Endothelial cell of umbilical vein (primary cell): ENCODE results near the gene TAF13. TPM values are rescaled to one million over a fixed set of nuclear protein-coding genes. Genes with fewer than 3 reads are reported as not detected.

Experiments
- BruUV-seq: library from RNA; stranded (reverse); fragments of 400-500 nt; replicated peaks from 2 replicates; lab custom pipeline; 2021; lab: Mats Ljungman, UMichigan
- CTCF ChIA-PET: fragments of 300-600, 350-600 bp; sonication (Branson Sonifier 250); formaldehyde crosslinking; loops from one replicate; lab custom pipeline; 2021; ENCODE audit warnings: antibody characterized with exemption, inconsistent platforms; lab: Charles Lee
- POLR2A ChIA-PET: fragments of 300-600, 350-600 bp; sonication (Branson Sonifier 250); formaldehyde crosslinking; loops from one replicate; lab custom pipeline; 2021; ENCODE audit warnings: antibody characterized with exemption, inconsistent platforms; lab: Charles Lee
- DNase-seq: peaks from one replicate; pipeline ENCODE4 v3.0.0-alpha.2; 2011; ENCODE audit warnings: low read depth, low spot score
- FAIRE-seq: peaks from 2 replicates; lab custom pipeline; 2011; peaks lifted over from hg19 to GRCh38; lab: Jason Lieb, UNC
- H2AFZ ChIP-seq: 2 replicates; pipeline ENCODE4 v1.6.0; 2012; ENCODE audit warnings: low read depth, low read length, control low read depth, inconsistent platforms
- H3K27ac ChIP-seq: 2 replicates; pipeline ENCODE4 v1.5.1; 2011; ENCODE audit warnings: low read depth, mild to moderate bottlenecking, control low read depth, low read length, moderate library complexity; ENCODE audit not compliant: insufficient read depth
- H3K27me3 ChIP-seq, 2 experiments: 2 replicates each; pipeline versions ENCODE4 v1.6.0 to v1.6.1; 2011; ENCODE audit warnings: low read length in 2 of 2, mixed read lengths in 1 of 2; ENCODE audit not compliant: control insufficient read depth in 2 of 2, insufficient read depth in 2 of 2
- H3K36me3 ChIP-seq, 2 experiments: 2 replicates in 1 of 2; 3 replicates in 1 of 2; pipeline ENCODE4 v1.5.1; 2011; ENCODE audit warnings: low read length in 2 of 2, mild to moderate bottlenecking in 1 of 2, moderate library complexity in 1 of 2; ENCODE audit not compliant: control insufficient read depth in 2 of 2, insufficient read depth in 2 of 2; ENCODE audit errors: extremely low read depth in 1 of 2
- H3K4me1 ChIP-seq: 3 replicates; pipeline ENCODE4 v1.5.1; 2011; ENCODE audit warnings: mild to moderate bottlenecking, low read length; ENCODE audit not compliant: control insufficient read depth, insufficient read depth; ENCODE audit errors: extremely low read depth
- H3K4me2 ChIP-seq: 2 replicates; pipeline ENCODE4 v1.6.1; 2011; ENCODE audit warnings: low read length, control low read depth, mixed read lengths; ENCODE audit not compliant: insufficient read depth
- H3K4me3 ChIP-seq, 3 experiments: fragments of 200-600 bp in 1 of 3; sonication (generic), shearing (Covaris generic) in 1 of 3; replicated peaks in 1 of 3; 2 replicates each; pipeline ENCODE4 v1.5.1; 2011 to 2016; ENCODE audit warnings: control low read depth in 3 of 3, low read length in 3 of 3, mild to moderate bottlenecking in 2 of 3, inconsistent platforms in 1 of 3, low read depth in 1 of 3, moderate library complexity in 1 of 3; ENCODE audit not compliant: insufficient read depth in 1 of 3
- H3K79me2 ChIP-seq: 2 replicates; pipeline ENCODE4 v1.6.0; 2012; ENCODE audit warnings: low read length, inconsistent platforms; ENCODE audit not compliant: control insufficient read depth, insufficient read depth
- H3K9ac ChIP-seq: replicated peaks from 2 replicates; pipeline ENCODE3; 2011; ENCODE audit warnings: low read length, control low read depth; ENCODE audit not compliant: insufficient read depth; ENCODE audit errors: extremely low read depth
- H3K9me1 ChIP-seq: replicated peaks from 3 replicates; pipeline ENCODE4 v1.6.0; 2011; ENCODE audit warnings: mild to moderate bottlenecking, low read length; ENCODE audit not compliant: control insufficient read depth, insufficient read depth; ENCODE audit errors: extremely low read depth
- H3K9me3 ChIP-seq: replicated peaks from 2 replicates; pipeline ENCODE4 v1.5.1; 2012; ENCODE audit warnings: low read length, inconsistent platforms; ENCODE audit not compliant: control insufficient read depth, insufficient read depth
- H4K20me1 ChIP-seq: replicated peaks from 2 replicates; pipeline ENCODE3; 2011; ENCODE audit warnings: mild to moderate bottlenecking, low read length; ENCODE audit not compliant: control insufficient read depth, insufficient read depth; ENCODE audit errors: extremely low read depth
- EZH2 ChIP-seq: IDR thresholded peaks from 2 replicates; pipeline ENCODE4 v1.6.1; 2012; ENCODE audit warnings: borderline replicate concordance, low read depth, mild to moderate bottlenecking, moderate library complexity, low read length, inconsistent platforms; ENCODE audit not compliant: severe bottlenecking
- FOS ChIP-seq: IDR thresholded peaks from 2 replicates; pipeline ENCODE4 v1.6.1; 2011; ENCODE audit warnings: mild to moderate bottlenecking, low read length, moderate library complexity, borderline replicate concordance; ENCODE audit not compliant: insufficient read depth
- GATA2 ChIP-seq: IDR thresholded peaks from 2 replicates; pipeline ENCODE4 v1.7.0; 2011; ENCODE audit warnings: low read depth, mild to moderate bottlenecking, moderate library complexity, mixed read lengths, low read length; ENCODE audit not compliant: insufficient read length, insufficient read depth
- JUN ChIP-seq: IDR thresholded peaks from 2 replicates; pipeline ENCODE4 v1.6.1; 2011; ENCODE audit warnings: borderline replicate concordance, low read depth; ENCODE audit not compliant: insufficient read length, insufficient read depth
- MYC ChIP-seq: IDR thresholded peaks from one replicate; pipeline ENCODE4 v1.6.1; 2011; ENCODE audit warnings: mild to moderate bottlenecking, low read depth, low read length
- POLR2A ChIP-seq: IDR thresholded peaks from 2 replicates; pipeline ENCODE4 v1.6.1; 2012; ENCODE audit warnings: low read depth, mild to moderate bottlenecking, control low read depth, low read length
- POLR2AphosphoS5 ChIP-seq: IDR thresholded peaks from 2 replicates; pipeline ENCODE4 v1.6.1; 2012; ENCODE audit warnings: low read depth, mild to moderate bottlenecking, control low read depth, low read length, moderate library complexity; ENCODE audit not compliant: insufficient read depth
- dilution Hi-C: fragments of 300-500 bp; cut with MboI; formaldehyde crosslinking; loops from one replicate; pipeline ENCODE4 v1.15.0; 2019; ENCODE audit warnings: low sequenced_read_pairs; ENCODE audit not compliant: extremely low pct_ligation_motif_present
- intact Hi-C: fragments of 100-400 bp; cut with micrococcal nuclease; formaldehyde crosslinking; loops from one replicate; pipeline ENCODE4 v1.10.0; 2022
- polyA plus RNA-seq, 4 experiments: library from polyadenylated mRNA; depleted of rRNA in 3 of 4; stranded (reverse) in 3 of 4; unstranded in 1 of 4; fragments of >200 nt; gene quantifications; 2 replicates each; pipeline versions ENCODE4 v1.2.1 to v1.2.3, GENCODE V29; 2011 to 2012; ENCODE audit warnings: missing spikeins in 1 of 4
- total RNA-seq: library from RNA; stranded (reverse); gene quantifications from 2 replicates; pipeline ENCODE4 v1.2.3, GENCODE V29; 2021
- TF ChIP-seq, protein P1 (sequence below): IDR thresholded peaks from 2 replicates; pipeline ENCODE4 v1.6.1; 2011; ENCODE audit not compliant: insufficient read depth, insufficient read length
- TF ChIP-seq, protein P2 (sequence below), 2 donors: IDR thresholded peaks; 1 replicate in 1 of 2; 2 replicates in 1 of 2; pipeline ENCODE4 v1.5.1; 2011; ENCODE audit warnings: low read length in 2 of 2, mild to moderate bottlenecking in 2 of 2, moderate library complexity in 2 of 2, control low read depth in 1 of 2, inconsistent platforms in 1 of 2, low read depth in 1 of 2; ENCODE audit not compliant: insufficient read depth in 1 of 2; ENCODE audit errors: extremely low read depth in 1 of 2

TAF13 gene
- total and polyA plus RNA-seq, 2 donors (not counting 3 experiments of a cell fraction or from before 2014, with no cell fraction given) = 14.8 to 42.3 TPM

DNA sequence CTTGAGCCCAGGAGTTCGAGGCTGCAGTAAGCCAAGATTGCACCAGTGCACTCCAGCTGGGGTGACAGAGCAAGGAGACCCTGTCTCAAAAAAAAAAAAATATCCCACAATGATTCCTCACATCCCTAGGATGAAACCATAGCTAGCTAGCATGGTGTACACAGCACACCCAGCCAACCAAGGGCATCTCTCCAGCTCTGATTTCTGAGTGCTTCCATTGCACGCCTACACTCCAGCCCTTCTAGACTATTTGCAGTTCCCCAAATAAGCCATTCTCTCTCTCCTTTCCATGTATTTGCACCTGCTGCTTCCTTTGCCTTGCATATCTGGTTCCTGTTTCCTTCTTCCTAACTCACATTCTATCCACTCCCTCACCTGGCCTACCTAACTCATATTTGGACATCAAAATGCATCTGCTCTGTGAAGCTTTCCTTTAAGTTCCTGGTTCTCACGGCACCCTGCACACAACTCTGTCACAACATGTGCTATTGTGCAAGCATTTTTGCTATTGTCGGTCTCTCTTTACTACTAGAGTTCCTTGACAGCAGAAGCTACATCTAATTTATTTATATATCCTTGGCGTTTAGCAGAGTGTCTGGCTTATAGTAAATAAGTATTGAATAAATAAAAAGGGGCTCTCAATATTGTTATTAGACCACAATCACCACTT lies 35.7 kb upstream of the TAF13 start:
- dilution Hi-C loops (no loop called here), intact Hi-C loops (loop anchor here (1.0 to 5.0 kb wide), 8 partner anchors 21 to 287 kb away; partner anchors contain the start of genes CLCC1, TMEM167B and WDR47)
- H3K27ac ChIP-seq = no peak overlapping the region
- BruUV-seq = no TSS peak
- DNase-seq (no peak), FAIRE-seq (no peak)
- ChIA-PET CTCF (interaction anchor here (1.0 to 5.2 kb wide), 8 partner anchors 10 to 284 kb away, joined by 3 to 64 read pairs (median 9); partner anchors contain the start of gene SARS1), POLR2A (interaction anchor here (0.7 kb wide), 1 partner anchor 91 kb away, joined by 3 read pairs; no protein-coding TSS in a partner anchor)
- H3K4me2 ChIP-seq = no peak overlapping the region
- H2AFZ ChIP-seq = no peak overlapping the region
- no peak overlapping the region for H3K4me3 ChIP-seq
- H3K4me1 ChIP-seq = peaks cover 7% of the 10 kb centered on the region
- H3K79me2 ChIP-seq = no peaks in the 10 kb centered on the region
- H3K9me1 ChIP-seq = no peaks in the 10 kb centered on the region
- TF ChIP-seq JUN (no peak), POLR2A (no peak), FOS (no peak), MYC (no peak), EZH2 (no peak), GATA2 (no peak), POLR2AphosphoS5 (no peak)
- TF ChIP-seq, protein P1, sequence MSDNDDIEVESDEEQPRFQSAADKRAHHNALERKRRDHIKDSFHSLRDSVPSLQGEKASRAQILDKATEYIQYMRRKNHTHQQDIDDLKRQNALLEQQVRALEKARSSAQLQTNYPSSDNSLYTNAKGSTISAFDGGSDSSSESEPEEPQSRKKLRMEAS = no peak
- TF ChIP-seq, protein P2, sequence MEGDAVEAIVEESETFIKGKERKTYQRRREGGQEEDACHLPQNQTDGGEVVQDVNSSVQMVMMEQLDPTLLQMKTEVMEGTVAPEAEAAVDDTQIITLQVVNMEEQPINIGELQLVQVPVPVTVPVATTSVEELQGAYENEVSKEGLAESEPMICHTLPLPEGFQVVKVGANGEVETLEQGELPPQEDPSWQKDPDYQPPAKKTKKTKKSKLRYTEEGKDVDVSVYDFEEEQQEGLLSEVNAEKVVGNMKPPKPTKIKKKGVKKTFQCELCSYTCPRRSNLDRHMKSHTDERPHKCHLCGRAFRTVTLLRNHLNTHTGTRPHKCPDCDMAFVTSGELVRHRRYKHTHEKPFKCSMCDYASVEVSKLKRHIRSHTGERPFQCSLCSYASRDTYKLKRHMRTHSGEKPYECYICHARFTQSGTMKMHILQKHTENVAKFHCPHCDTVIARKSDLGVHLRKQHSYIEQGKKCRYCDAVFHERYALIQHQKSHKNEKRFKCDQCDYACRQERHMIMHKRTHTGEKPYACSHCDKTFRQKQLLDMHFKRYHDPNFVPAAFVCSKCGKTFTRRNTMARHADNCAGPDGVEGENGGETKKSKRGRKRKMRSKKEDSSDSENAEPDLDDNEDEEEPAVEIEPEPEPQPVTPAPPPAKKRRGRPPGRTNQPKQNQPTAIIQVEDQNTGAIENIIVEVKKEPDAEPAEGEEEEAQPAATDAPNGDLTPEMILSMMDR (IDR thresholded peaks at IDR 0.05; ENCODE audit: extremely low read depth in 1 of 2, insufficient read depth in 1 of 2, low read depth in 1 of 2, low read length in 2 of 2) = no peak
- H3K27me3 ChIP-seq = peaks cover 40 to 59% of the 10 kb centered on the region in 2 experiments
- H4K20me1 ChIP-seq = no peaks in the 10 kb centered on the region
- H3K9me3 ChIP-seq = no peaks in the 10 kb centered on the region
- no peaks in the 10 kb centered on the region for H3K36me3 ChIP-seq
- no peak overlapping the region for H3K9ac ChIP-seq
